Neuronal stem cell (in vitro differentiated cells): ENCODE data around the gene GRID1.

Source experiments
- DNase-seq: peaks from one replicate; pipeline ENCODE4 v3.0.0-alpha.2; 2013; ENCODE audit warnings: low spot score
- H2AFZ ChIP-seq: one replicate; pipeline ENCODE4 v1.6.1; 2013; ENCODE audit warnings: mild to moderate bottlenecking, low read length, inconsistent platforms
- H2AK5ac ChIP-seq: 2 replicates; pipeline ENCODE4 v1.6.1; 2013; ENCODE audit warnings: low read depth, mild to moderate bottlenecking, inconsistent platforms, low read length, moderate library complexity, mixed read lengths
- H2BK120ac ChIP-seq: 2 replicates; pipeline ENCODE4 v1.6.1; 2013; ENCODE audit warnings: low read depth, mild to moderate bottlenecking, inconsistent platforms, low read length, moderate library complexity, mixed read lengths
- H2BK12ac ChIP-seq: one replicate; pipeline ENCODE4 v1.6.1; 2013; ENCODE audit warnings: low read length, inconsistent platforms
- H2BK15ac ChIP-seq: 2 replicates; pipeline ENCODE4 v1.6.1; 2013; ENCODE audit warnings: mild to moderate bottlenecking, low read length, inconsistent platforms, mixed read lengths
- H2BK5ac ChIP-seq: one replicate; pipeline ENCODE4 v1.6.1; 2013; ENCODE audit warnings: inconsistent platforms, mild to moderate bottlenecking, low read length, moderate library complexity
- H3K14ac ChIP-seq: one replicate; pipeline ENCODE4 v1.6.1; 2013; ENCODE audit warnings: low read length, inconsistent platforms
- H3K18ac ChIP-seq: 2 replicates; pipeline ENCODE4 v1.6.1; 2013; ENCODE audit warnings: low read length, inconsistent platforms
- H3K23ac ChIP-seq: 2 replicates; pipeline ENCODE4 v1.6.1; 2013; ENCODE audit warnings: low read depth, mild to moderate bottlenecking, mixed read lengths, low read length, inconsistent platforms; ENCODE audit not compliant: poor library complexity
- H3K27ac ChIP-seq: replicated peaks from 3 replicates; pipeline ENCODE4 v1.5.1; 2013; ENCODE audit warnings: low read length, inconsistent platforms
- H3K27me3 ChIP-seq, 3 experiments: 2 replicates each; pipeline ENCODE4 v1.6.1; 2013; ENCODE audit warnings: low read length in 3 of 3, mild to moderate bottlenecking in 2 of 3, inconsistent platforms in 1 of 3, low read depth in 1 of 3, mixed read lengths in 1 of 3, moderate library complexity in 1 of 3; ENCODE audit not compliant: control insufficient read depth in 3 of 3, insufficient read depth in 3 of 3
- H3K36me3 ChIP-seq, 2 donors: replicated peaks in 1 of 2; 2 replicates each; pipeline ENCODE4 v1.6.1; 2013; ENCODE audit warnings: low read length in 2 of 2; ENCODE audit not compliant: control insufficient read depth in 2 of 2, insufficient read depth in 2 of 2
- H3K4ac ChIP-seq: 2 replicates; pipeline ENCODE4 v1.6.1; 2013; ENCODE audit warnings: inconsistent platforms, mild to moderate bottlenecking, low read length, moderate library complexity
- H3K4me1 ChIP-seq, 2 donors: 1 replicate in 1 of 2; 2 replicates in 1 of 2; pipeline ENCODE4 v1.6.1; 2013; ENCODE audit warnings: low read length in 2 of 2, low read depth in 1 of 2; ENCODE audit not compliant: control insufficient read depth in 2 of 2, insufficient read depth in 1 of 2
- H3K4me2 ChIP-seq: one replicate; pipeline ENCODE4 v1.6.1; 2013; ENCODE audit warnings: mild to moderate bottlenecking, low read length, inconsistent platforms; ENCODE audit not compliant: insufficient read depth, poor library complexity, severe bottlenecking
- H3K4me3 ChIP-seq, 2 donors: 2 replicates each; pipeline ENCODE4 v1.5.1; 2013; ENCODE audit warnings: low read length in 2 of 2, mild to moderate bottlenecking in 2 of 2, inconsistent platforms in 1 of 2, moderate library complexity in 1 of 2
- H3K79me1 ChIP-seq: one replicate; pipeline ENCODE4 v1.6.1; 2013; ENCODE audit warnings: low read depth, mild to moderate bottlenecking, inconsistent platforms, low read length, moderate library complexity
- H3K9ac ChIP-seq: one replicate; pipeline ENCODE4 v1.6.1; 2013; ENCODE audit warnings: mild to moderate bottlenecking, low read depth, low read length, inconsistent platforms; ENCODE audit not compliant: poor library complexity
- H3K9me3 ChIP-seq, 2 donors: replicated peaks in 1 of 2; 2 replicates each; pipeline versions ENCODE3 to v1.6.1; 2013; ENCODE audit warnings: low read length in 2 of 2, mild to moderate bottlenecking in 2 of 2, inconsistent platforms in 1 of 2, low read depth in 1 of 2, mixed read lengths in 1 of 2, moderate library complexity in 1 of 2; ENCODE audit not compliant: control insufficient read depth in 2 of 2, insufficient read depth in 1 of 2
- H4K8ac ChIP-seq: one replicate; pipeline ENCODE4 v1.6.1; 2013; ENCODE audit warnings: low read depth, mild to moderate bottlenecking, inconsistent platforms, low read length, moderate library complexity
- H4K91ac ChIP-seq: one replicate; pipeline ENCODE4 v1.6.1; 2013; ENCODE audit warnings: low read length, low read depth, mild to moderate bottlenecking, inconsistent platforms; ENCODE audit not compliant: poor library complexity
- WGBS, 2 donors: extraction: QIAGEN DNeasy Blood & Tissue Kit; methylation state at CpG; one replicate each; pipeline ENCODE4 v1.1.7; 2013; ENCODE audit warnings: missing lambda C conversion rate in 2 of 2, mixed read lengths in 1 of 2; ENCODE audit not compliant: insufficient read length in 2 of 2, insufficient replicate concordance in 1 of 2; ENCODE audit errors: extremely low coverage in 2 of 2; 5-methylcytosine and 5-hydroxymethylcytosine counted together

GRID1 gene

DNA sequence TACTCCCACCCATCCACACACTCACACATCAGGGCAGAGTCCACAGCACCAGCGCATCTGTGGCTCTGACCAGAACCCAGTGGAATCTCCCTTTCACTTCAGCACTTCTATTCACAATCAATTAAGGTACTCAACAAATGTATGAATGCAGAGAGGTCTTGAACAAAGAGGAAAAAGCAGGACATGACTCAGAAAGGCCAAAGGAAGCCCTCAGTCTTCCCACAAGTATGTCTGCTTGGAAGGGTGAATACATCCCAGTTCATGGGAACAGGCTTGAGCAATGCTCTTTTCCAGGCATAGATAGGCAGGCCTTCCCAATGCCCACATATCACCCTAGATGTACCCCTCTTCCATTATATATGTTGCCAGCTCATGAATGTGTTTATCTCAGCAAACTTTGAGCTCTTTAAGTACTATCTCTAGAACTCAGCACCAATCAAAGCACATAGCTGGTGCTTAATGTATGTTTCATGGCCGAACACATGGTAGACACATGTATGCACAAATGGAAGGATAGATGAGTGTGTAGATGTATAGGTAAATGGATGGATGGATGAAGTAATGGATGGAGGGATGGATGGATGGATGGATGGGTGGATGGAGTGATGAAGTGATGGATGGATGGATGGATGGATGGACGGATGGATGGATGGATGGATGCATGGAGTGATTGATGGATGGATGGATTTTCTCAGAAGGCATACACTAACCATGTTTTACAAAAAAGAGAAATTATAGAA is 507.6 kb downstream of the GRID1 start:
- WGBS, 2 donors = 100% methylated on average over 1 of the region's 3 CpGs; no CpG with 5 or more reads in 1 of the 2 donors

DNA sequence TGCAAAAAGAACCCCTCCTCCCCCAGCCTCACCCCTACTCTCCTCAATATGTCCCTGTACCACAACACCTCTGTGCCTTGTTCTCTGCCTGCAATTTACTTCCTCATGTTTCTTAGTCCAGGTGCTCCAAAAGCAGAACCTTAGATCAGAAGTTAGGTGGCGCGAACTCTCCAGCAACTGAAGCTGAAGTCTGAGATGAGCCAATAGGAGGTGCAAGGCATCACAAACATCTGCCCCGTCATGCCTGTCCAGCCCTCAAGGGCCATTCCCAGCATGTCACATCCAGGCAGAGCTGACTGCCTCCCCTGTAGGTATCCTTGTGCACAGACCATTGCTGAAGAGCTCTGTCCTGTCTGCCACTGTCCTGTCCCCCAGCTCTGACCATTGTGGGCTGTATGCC is 508.8 kb downstream of the GRID1 start:
- no peak overlapping the region for H2AFZ ChIP-seq
- no peak overlapping the region for H2BK5ac ChIP-seq
- H3K9me3 ChIP-seq = no peaks in the 10 kb centered on the region
- H3K27me3 ChIP-seq = no peaks in the 10 kb centered on the region
- no peak overlapping the region for H2BK15ac ChIP-seq
- H3K9ac ChIP-seq = no peak overlapping the region
- H2BK12ac ChIP-seq = no peak overlapping the region
- no peak overlapping the region for H3K4ac ChIP-seq
- no peaks in the 10 kb centered on the region for H3K79me1 ChIP-seq
- no peak overlapping the region for H2BK120ac ChIP-seq
- no peak overlapping the region for H3K4me2 ChIP-seq
- H3K27ac ChIP-seq = no peak overlapping the region
- no peak overlapping the region for H4K8ac ChIP-seq
- WGBS, 2 donors = no CpG with 5 or more reads among the region's 3 CpGs
- no peak overlapping the region for H2AK5ac ChIP-seq
- H3K4me3 ChIP-seq = no peak overlapping the region
- H3K36me3 ChIP-seq = no peaks in the 10 kb centered on the region
- DNase-seq = no peak
- H4K91ac ChIP-seq = no peak overlapping the region
- H3K14ac ChIP-seq = no peak overlapping the region
- H3K4me1 ChIP-seq = peaks cover 0 to 2% of the 10 kb centered on the region in 2 donors
- no peak overlapping the region for H3K18ac ChIP-seq
- H3K23ac ChIP-seq = no peak overlapping the region

More for the DNA sequence above, 507.6 kb downstream of the GRID1 start:
- no peaks in the 10 kb centered on the region for H3K79me1 ChIP-seq
- H2BK15ac ChIP-seq = no peak overlapping the region
- H3K4me2 ChIP-seq = no peak overlapping the region
- no peak overlapping the region for H3K23ac ChIP-seq
- no peak for DNase-seq
- no peak overlapping the region for H2BK120ac ChIP-seq
- H4K8ac ChIP-seq = no peak overlapping the region
- H3K14ac ChIP-seq = no peak overlapping the region
- no peak overlapping the region for H3K4ac ChIP-seq
- H3K18ac ChIP-seq = no peak overlapping the region
- H2BK5ac ChIP-seq = no peak overlapping the region
- no peak overlapping the region for H4K91ac ChIP-seq
- no peak overlapping the region for H3K27ac ChIP-seq
- H3K27me3 ChIP-seq = no peaks in the 10 kb centered on the region
- no peaks in the 10 kb centered on the region for H3K9me3 ChIP-seq
- H3K4me1 ChIP-seq = peaks cover 0 to 6% of the 10 kb centered on the region in 2 donors
- H2BK12ac ChIP-seq = no peak overlapping the region
- no peaks in the 10 kb centered on the region for H3K36me3 ChIP-seq
- H3K9ac ChIP-seq = no peak overlapping the region
- H2AK5ac ChIP-seq = no peak overlapping the region
- H3K4me3 ChIP-seq = no peak overlapping the region
- H2AFZ ChIP-seq = no peak overlapping the region

DNA sequence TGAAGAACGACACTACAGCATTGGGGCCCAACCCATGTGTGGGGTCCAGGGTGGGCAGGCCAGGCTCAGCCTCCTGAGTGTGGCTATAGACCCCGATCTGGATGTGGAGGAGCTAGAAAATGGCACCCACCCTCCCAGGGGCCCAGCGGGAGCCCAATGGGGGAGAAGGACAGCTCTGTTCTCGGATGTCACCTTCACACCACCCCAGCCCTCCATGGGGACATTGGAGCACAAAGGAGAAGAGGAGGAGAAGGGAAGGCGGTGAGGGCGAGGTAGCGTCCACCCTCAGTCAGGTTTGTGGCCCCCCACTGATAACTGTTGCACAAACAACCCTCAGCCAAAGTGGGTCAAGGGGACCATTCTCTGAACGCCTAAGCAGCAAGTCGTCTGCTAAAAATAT is 509.3 kb downstream of the GRID1 start:
- no peak overlapping the region for H3K9ac ChIP-seq
- no peaks in the 10 kb centered on the region for H3K36me3 ChIP-seq
- no peaks in the 10 kb centered on the region for H3K9me3 ChIP-seq
- no peak overlapping the region for H2BK12ac ChIP-seq
- H2BK5ac ChIP-seq = no peak overlapping the region
- no peak overlapping the region for H3K4me2 ChIP-seq
- H3K23ac ChIP-seq = no peak overlapping the region
- H2AK5ac ChIP-seq = no peak overlapping the region
- H3K79me1 ChIP-seq = no peaks in the 10 kb centered on the region
- H3K27ac ChIP-seq = no peak overlapping the region
- H3K14ac ChIP-seq = no peak overlapping the region
- no peak overlapping the region for H2BK15ac ChIP-seq
- no peak overlapping the region for H4K8ac ChIP-seq
- no peaks in the 10 kb centered on the region for H3K27me3 ChIP-seq
- no peak overlapping the region for H4K91ac ChIP-seq
- no peak overlapping the region for H3K4me3 ChIP-seq
- no peak for DNase-seq
- no peaks in the 10 kb centered on the region for H3K4me1 ChIP-seq
- H3K4ac ChIP-seq = no peak overlapping the region
- H2BK120ac ChIP-seq = no peak overlapping the region
- no CpG with 5 or more reads among the region's 9 CpGs for WGBS, 2 donors
- peak overlapping the region; percentile 11 for H3K18ac ChIP-seq
- H2AFZ ChIP-seq = no peak overlapping the region

- WGBS, 2 donors = no CpG with 5 or more reads among the region's 6 CpGs
- H3K4ac ChIP-seq = no peak overlapping the region
- no peak overlapping the region for H2BK12ac ChIP-seq
Measured at GRCh38 chr10:85851934-85852333, 514.7 kb downstream of the GRID1 start.

More at GRCh38 chr10:85851934-85852333, 514.7 kb downstream of the GRID1 start:
- Histone ChIP-seq H3K9me3 (peaks cover 0 to 5% of the 10 kb centered on the region in 2 donors), H3K4me1 (peaks cover 0 to 5% of the 10 kb centered on the region in 2 donors), H3K27ac (no peak overlapping the region), H3K4me3 (no peak overlapping the region), H4K91ac (no peak overlapping the region), H3K14ac (no peak overlapping the region), H2BK15ac (no peak overlapping the region), H3K9ac (no peak overlapping the region), H2BK120ac (no peak overlapping the region), H3K27me3 (no peaks in the 10 kb centered on the region), H2BK5ac (no peak overlapping the region), H3K23ac (no peak overlapping the region), H4K8ac (no peak overlapping the region), H3K79me1 (no peaks in the 10 kb centered on the region), H3K18ac (no peak overlapping the region), H2AK5ac (no peak overlapping the region), H3K36me3 (peaks cover 0 to 2% of the 10 kb centered on the region in 2 donors), H2AFZ (no peak overlapping the region), H3K4me2 (no peak overlapping the region)
- DNase-seq = no peak
